Activated naive CD8-positive, alpha-beta T cell treated with anti-CD3 and anti-CD28 coated beads, Interleukin-2, amount 10 ng/mL, durations not matched to agents 7 days and 5 days (primary cell): ENCODE results near the gene NKAIN2. TPM values are rescaled to one million over a fixed set of nuclear protein-coding genes. Genes with fewer than 3 reads are reported as not detected.
"Not testable (repeated sequence)": the region's sequence is repeated elsewhere in the genome, so short reads cannot be mapped to it uniquely, and the experiment has no call there.

Experiments used
- ATAC-seq: fragments of 150-1000 bp; cut with Tn5 transposase; one replicate; pipeline ENCODE4 v1.10.0; 2021; ENCODE audit warnings: low read depth, moderate library complexity
- POLR2A ChIA-PET: fragments of 350-600 bp; sonication (Branson Sonifier 250); formaldehyde crosslinking; loops from one replicate; lab custom pipeline; 2021; ENCODE audit warnings: antibody characterized with exemption; lab: Charles Lee
- DNase-seq: peaks from one replicate; pipeline ENCODE4 v3.0.0; 2021
- H3K27ac Mint-ChIP-seq: one replicate; pipeline ENCODE4 v1.8.0; 2022; ENCODE audit warnings: mild to moderate bottlenecking, mixed read lengths
- H3K27me3 Mint-ChIP-seq: one replicate; pipeline ENCODE4 v1.8.0; 2022; ENCODE audit warnings: mild to moderate bottlenecking, moderate library complexity, mixed read lengths
- H3K36me3 Mint-ChIP-seq: one replicate; pipeline ENCODE4 v1.8.0; 2021; ENCODE audit warnings: mild to moderate bottlenecking, mixed read lengths
- H3K4me1 Mint-ChIP-seq: one replicate; pipeline ENCODE4 v1.8.0; 2021; ENCODE audit warnings: mixed read lengths
- H3K4me3 Mint-ChIP-seq: one replicate; pipeline ENCODE4 v1.8.0; 2022; ENCODE audit warnings: mild to moderate bottlenecking, moderate library complexity, mixed read lengths
- H3K9me3 Mint-ChIP-seq: one replicate; pipeline ENCODE4 v1.8.0; 2021; ENCODE audit warnings: mixed read lengths
- total RNA-seq, 2 experiments: library from RNA; stranded (reverse); gene quantifications; one replicate each; pipeline ENCODE4 v1.2.3, GENCODE V29; 2021

NKAIN2 gene
- total RNA-seq, 2 experiments from 2014 or later = not detected

DNA sequence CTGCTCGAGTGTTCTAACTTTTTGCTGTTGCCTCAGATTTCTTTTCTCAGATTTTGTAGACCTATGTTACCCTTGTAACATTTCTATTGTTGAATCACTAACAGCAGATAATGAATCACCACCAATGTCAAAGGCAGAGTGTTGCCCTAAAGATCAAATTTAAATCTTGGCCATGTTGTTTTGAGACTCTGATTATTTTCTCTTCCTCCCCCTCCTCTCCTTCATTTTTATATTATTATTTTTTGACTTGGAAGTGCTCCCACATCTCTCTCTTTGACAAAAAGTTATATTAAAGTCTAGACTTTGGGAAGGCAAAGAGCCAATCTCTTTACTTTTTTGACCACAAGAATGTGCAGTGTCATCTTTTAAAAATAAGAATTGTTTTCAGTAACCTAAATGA, 422.7 kb downstream of the NKAIN2 start:
- no peaks in the 10 kb centered on the region for H3K36me3 Mint-ChIP-seq
- H3K27me3 Mint-ChIP-seq = no peaks in the 10 kb centered on the region
- peaks cover 9% of the 10 kb centered on the region for H3K9me3 Mint-ChIP-seq
- POLR2A ChIA-PET = no interaction called here
- no peak overlapping the region for H3K27ac Mint-ChIP-seq
- no peak overlapping the region for H3K4me3 Mint-ChIP-seq
- ATAC-seq = no peak
- no peaks in the 10 kb centered on the region for H3K4me1 Mint-ChIP-seq
- no peak for DNase-seq

DNA sequence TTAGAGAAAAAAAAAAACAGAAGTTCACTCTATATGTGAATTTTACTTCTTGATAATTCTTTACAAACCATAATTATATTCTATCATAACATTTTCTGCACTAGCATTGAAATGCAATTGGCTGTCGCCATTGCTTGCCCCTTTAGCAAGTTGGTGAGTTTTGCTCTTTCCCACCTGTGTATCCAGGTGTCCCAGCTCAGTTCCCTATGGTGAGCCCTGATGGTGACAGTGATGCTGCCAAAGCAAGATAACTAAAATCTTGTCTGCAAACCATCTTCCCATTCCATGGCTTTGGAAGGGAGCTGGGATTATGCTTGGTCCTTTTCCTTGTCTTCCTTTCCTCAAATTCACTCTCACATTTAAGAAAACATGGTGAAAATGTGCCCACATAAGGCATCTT, 429.6 kb downstream of the NKAIN2 start:
- DNase-seq (no peak), ATAC-seq (no peak)
- no peak overlapping the region for H3K27ac Mint-ChIP-seq
- no peaks in the 10 kb centered on the region for H3K36me3 Mint-ChIP-seq
- H3K27me3 Mint-ChIP-seq = no peaks in the 10 kb centered on the region
- H3K4me1 Mint-ChIP-seq = no peaks in the 10 kb centered on the region
- POLR2A ChIA-PET = no interaction called here
- H3K4me3 Mint-ChIP-seq = no peak overlapping the region
- H3K9me3 Mint-ChIP-seq = peaks cover 7% of the 10 kb centered on the region

DNA sequence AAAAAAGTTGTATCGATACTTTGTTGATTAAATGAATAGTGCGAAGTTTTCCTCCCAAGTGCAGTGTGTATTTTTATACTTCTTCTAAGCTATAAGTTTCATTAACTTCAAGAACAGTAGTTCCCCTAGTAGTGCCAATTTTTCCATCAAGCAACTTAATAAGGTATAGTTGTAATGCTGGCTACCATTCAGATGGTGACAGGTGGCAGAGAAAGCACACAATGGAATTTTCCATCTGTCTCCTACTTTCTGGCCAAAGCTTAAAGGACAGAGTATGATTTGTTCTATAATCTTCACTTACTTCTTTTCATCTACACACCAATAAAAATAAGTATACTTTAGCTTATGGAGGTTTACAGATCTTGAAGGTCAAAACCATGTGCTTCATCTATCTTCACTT, 431.1 kb downstream of the NKAIN2 start:
- no peaks in the 10 kb centered on the region for H3K4me1 Mint-ChIP-seq
- H3K27ac Mint-ChIP-seq = no peak overlapping the region
- POLR2A ChIA-PET = no interaction called here
- ATAC-seq (no peak), DNase-seq (no peak)
- H3K27me3 Mint-ChIP-seq = no peaks in the 10 kb centered on the region
- no peaks in the 10 kb centered on the region for H3K36me3 Mint-ChIP-seq
- no peak overlapping the region for H3K4me3 Mint-ChIP-seq
- H3K9me3 Mint-ChIP-seq = peaks cover 3% of the 10 kb centered on the region

DNA sequence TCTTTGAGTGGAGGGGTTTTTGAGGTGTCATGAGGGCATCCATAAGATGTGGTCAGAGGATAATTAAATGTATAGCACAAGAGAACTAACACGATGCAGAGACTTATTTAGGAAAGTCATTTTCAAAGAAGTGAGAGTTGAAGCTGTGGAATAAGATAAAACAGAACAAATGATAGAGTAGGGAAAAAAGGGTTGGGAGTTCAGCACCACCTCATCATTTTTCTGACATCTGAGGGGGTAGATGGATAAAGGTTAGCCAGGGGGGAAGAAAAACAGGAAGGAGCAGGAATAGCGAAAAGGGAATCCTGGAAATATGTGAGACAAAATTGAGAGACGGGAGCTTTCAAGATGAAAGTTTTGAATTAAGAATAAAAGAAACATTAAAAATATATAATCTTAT, 434.2 kb downstream of the NKAIN2 start:
- peaks cover 9% of the 10 kb centered on the region for H3K9me3 Mint-ChIP-seq

DNA sequence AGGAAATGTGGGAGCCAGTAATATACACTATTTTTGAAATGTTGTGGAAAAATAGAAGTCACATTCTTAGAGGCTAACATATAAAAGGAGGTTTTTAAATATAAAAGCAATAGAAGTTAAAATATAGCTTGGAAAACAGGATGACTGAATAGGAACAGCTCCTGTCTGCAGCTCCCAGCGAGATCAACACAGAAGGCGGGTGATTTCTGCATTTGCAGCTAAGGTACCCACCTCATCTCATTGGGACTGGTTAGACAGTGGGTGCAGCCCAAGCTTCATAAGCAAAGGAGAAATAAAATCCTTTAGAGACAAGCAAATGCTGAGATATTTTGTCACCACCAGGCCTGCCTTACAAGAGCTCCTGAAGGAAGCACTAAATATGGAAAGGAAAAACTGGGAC, 434.7 kb downstream of the NKAIN2 start:
- ATAC-seq, H3K4me3 Mint-ChIP-seq, H3K27ac Mint-ChIP-seq, H3K4me1 Mint-ChIP-seq, DNase-seq, POLR2A ChIA-PET, H3K27me3 Mint-ChIP-seq, H3K36me3 Mint-ChIP-seq, H3K9me3 Mint-ChIP-seq: not testable (repeated sequence)

More for the DNA sequence above, 434.2 kb downstream of the NKAIN2 start:
- Mint-ChIP-seq H3K27me3 (no peaks in the 10 kb centered on the region), H3K4me1 (no peaks in the 10 kb centered on the region), H3K27ac (no peak overlapping the region), H3K36me3 (no peaks in the 10 kb centered on the region), H3K4me3 (no peak overlapping the region)
- DNase-seq (no peak), ATAC-seq (no peak)
- POLR2A ChIA-PET = no interaction called here

DNA sequence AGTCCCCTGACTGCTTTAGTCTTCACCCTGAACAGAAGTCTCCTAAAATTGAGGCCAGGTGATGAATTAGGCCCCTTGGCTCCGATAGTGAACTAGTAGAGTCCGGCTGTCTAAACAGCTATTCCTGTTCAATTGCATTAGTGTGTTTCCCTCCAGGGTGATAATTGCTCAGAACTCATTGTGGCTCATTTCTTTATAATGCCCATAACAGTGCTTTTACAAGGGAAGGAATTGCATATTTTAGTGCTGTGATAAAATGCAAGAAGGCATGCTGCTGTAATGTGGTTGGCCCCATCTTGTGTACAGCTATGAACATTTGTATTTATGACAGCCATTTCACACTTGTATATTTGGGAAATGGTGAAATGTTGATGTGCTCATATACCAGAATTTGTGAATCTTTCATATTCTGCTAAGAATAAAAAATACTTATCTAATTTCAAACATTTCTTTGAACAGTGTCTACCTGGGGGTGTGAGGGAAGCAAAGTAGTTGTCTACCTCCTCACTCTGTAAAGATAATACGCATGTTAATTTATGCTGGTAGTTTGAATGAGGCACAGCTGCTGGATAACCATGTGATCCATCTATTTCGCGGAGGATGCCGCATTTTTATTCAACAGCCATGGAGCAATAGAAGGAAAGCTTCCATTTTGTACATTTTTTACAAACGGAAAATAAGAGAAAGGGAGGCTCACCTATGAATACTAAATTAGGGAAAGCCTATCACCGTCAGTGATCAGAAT, 451.4 kb downstream of the NKAIN2 start:
- Mint-ChIP-seq H3K4me3 (no peak overlapping the region), H3K9me3 (no peaks in the 10 kb centered on the region), H3K27ac (no peak overlapping the region), H3K27me3 (no peaks in the 10 kb centered on the region), H3K36me3 (no peaks in the 10 kb centered on the region), H3K4me1 (no peaks in the 10 kb centered on the region)
- DNase-seq (no peak), ATAC-seq (no peak)
- POLR2A ChIA-PET = no interaction called here

DNA sequence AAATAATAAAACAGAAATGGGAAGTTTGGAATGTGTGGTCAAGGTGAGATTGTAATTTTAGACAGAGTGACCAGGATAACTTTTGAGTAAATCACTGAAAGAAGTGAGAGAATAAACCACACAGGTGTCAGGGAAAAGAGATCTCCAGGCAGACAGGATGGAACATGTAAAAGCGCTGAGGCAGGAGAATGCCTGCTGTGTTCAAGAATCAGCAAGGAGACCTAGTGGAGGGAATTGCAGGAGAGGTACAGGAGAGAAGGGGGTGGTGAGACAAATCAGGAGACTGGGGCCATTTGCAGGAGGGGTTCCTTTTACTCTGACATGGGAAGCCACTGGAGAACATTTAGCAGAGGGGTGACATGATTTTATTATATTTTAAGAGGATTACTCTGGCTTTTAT, 456.7 kb downstream of the NKAIN2 start:
- DNase-seq = no peak
- POLR2A ChIA-PET = no interaction called here
- H3K27ac Mint-ChIP-seq = no peak overlapping the region
- H3K9me3 Mint-ChIP-seq = no peaks in the 10 kb centered on the region
- no peak for ATAC-seq
- H3K36me3 Mint-ChIP-seq = no peaks in the 10 kb centered on the region
- no peaks in the 10 kb centered on the region for H3K27me3 Mint-ChIP-seq
- H3K4me3 Mint-ChIP-seq = no peak overlapping the region
- H3K4me1 Mint-ChIP-seq = no peaks in the 10 kb centered on the region

DNA sequence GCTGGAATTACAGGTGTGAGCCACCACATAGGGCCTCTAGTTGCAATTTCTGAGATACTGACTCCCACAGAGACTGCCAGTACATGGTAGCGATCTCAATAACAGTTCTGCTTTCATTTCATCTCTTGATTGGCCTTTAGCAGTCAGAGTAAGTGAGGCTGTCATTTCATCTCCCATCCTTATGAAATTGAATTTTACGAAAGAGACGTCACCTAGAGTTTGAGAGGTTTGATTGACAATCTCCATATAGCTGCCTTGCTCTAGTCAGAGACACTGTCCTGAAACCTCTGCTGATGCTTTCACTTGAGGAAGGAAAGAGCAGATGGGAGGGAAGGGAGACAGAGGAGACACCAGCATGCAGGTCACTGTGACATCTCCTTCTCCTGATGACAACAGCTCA, 466.1 kb downstream of the NKAIN2 start:
- no peak for DNase-seq
- ATAC-seq = no peak
- Mint-ChIP-seq H3K4me3 (no peak overlapping the region), H3K36me3 (no peaks in the 10 kb centered on the region), H3K4me1 (no peaks in the 10 kb centered on the region), H3K27ac (no peak overlapping the region), H3K27me3 (no peaks in the 10 kb centered on the region), H3K9me3 (peaks cover 4% of the 10 kb centered on the region)
- POLR2A ChIA-PET = no interaction called here

DNA sequence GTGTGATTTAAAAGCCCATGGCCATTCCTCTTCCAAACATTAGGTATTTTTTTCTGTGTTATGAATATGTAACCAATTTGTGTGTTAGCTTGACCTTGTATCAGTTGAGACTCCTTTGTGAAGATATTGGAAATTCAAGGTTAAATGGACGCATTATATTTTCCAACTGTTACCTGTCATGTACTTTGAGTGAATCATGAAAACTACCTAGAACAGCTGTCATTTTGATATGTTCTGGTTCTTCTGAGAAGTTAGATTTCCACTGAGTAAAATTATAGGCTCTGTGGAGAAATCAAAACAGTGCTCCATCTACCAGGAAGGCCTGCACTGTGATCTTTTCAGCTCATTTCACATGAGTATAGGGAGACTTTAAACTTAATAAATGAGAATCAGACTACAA, 470.0 kb downstream of the NKAIN2 start:
- POLR2A ChIA-PET = no interaction called here
- Mint-ChIP-seq H3K9me3 (peaks cover 4% of the 10 kb centered on the region), H3K27ac (no peak overlapping the region), H3K4me1 (no peaks in the 10 kb centered on the region), H3K27me3 (no peaks in the 10 kb centered on the region), H3K36me3 (no peaks in the 10 kb centered on the region), H3K4me3 (no peak overlapping the region)
- ATAC-seq = no peak
- DNase-seq = no peak

DNA sequence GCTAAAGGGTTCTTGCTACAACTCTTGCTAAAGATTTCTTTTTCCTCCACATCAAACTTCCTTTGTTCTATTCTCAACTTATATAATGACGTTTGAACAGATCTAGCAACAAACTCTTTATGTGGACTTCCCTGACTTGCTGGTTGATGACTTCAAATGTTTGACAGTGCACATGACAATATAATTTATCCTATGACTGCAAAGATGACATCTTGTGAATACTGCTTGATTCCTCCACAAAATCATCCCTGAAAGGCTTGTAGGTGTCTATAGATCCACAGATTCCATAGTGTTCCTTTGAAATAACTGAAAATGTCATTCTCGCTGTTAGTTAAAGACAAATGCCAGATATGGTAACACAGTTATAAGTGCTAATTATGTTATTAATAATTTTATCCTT, 478.9 kb downstream of the NKAIN2 start:
- Mint-ChIP-seq H3K4me1 (no peaks in the 10 kb centered on the region), H3K9me3 (peaks cover 1% of the 10 kb centered on the region), H3K27ac (no peak overlapping the region), H3K4me3 (no peak overlapping the region), H3K36me3 (no peaks in the 10 kb centered on the region), H3K27me3 (no peaks in the 10 kb centered on the region)
- ATAC-seq = no peak
- no peak for DNase-seq
- POLR2A ChIA-PET = no interaction called here

DNA sequence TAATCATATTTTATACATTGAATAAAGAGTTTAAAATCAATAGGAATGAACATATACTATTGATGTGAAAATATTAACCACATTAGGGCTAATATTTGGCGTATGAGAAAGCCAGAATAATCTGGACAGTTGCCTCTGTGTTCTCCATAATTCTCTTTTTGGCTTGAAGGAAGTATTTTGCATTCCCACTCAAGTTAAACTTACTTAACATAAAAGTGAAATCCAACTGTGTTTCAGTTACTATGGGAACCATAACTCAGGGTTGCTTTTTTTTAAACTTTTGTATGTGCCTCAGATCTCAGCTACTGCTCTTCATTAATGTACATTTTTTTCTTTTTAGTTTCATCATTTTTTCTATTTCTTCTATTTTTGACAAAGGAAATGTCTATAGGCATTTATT, 479.8 kb downstream of the NKAIN2 start:
- Mint-ChIP-seq H3K27me3 (no peaks in the 10 kb centered on the region), H3K4me3 (no peak overlapping the region), H3K9me3 (peaks cover 1% of the 10 kb centered on the region), H3K27ac (no peak overlapping the region), H3K4me1 (no peaks in the 10 kb centered on the region), H3K36me3 (no peaks in the 10 kb centered on the region)
- ATAC-seq (no peak), DNase-seq (no peak)
- POLR2A ChIA-PET = no interaction called here

DNA sequence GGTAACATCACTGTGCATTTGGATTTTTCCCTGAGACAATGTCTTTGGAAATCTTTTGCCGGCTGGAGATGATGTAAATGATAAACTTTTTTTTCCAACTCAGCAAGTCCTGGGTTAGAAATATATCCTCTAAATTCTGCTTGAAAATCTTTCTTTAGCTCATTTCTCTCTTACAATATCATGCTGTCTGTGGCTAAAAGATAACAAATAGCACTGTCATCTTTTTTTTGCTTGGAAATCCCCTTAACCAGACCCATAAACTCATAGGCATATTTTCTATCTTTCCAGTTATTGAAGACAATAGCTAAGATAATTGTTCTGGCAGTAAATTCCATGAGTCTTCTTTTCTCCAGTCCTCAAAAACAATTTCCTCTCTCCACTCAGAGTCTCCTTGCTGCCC, 481.5 kb downstream of the NKAIN2 start:
- no peaks in the 10 kb centered on the region for H3K36me3 Mint-ChIP-seq
- POLR2A ChIA-PET = no interaction called here
- H3K27ac Mint-ChIP-seq = no peak overlapping the region
- no peaks in the 10 kb centered on the region for H3K4me1 Mint-ChIP-seq
- DNase-seq (no peak), ATAC-seq (no peak)
- H3K9me3 Mint-ChIP-seq = peaks cover 1% of the 10 kb centered on the region
- H3K4me3 Mint-ChIP-seq = no peak overlapping the region
- no peaks in the 10 kb centered on the region for H3K27me3 Mint-ChIP-seq

DNA sequence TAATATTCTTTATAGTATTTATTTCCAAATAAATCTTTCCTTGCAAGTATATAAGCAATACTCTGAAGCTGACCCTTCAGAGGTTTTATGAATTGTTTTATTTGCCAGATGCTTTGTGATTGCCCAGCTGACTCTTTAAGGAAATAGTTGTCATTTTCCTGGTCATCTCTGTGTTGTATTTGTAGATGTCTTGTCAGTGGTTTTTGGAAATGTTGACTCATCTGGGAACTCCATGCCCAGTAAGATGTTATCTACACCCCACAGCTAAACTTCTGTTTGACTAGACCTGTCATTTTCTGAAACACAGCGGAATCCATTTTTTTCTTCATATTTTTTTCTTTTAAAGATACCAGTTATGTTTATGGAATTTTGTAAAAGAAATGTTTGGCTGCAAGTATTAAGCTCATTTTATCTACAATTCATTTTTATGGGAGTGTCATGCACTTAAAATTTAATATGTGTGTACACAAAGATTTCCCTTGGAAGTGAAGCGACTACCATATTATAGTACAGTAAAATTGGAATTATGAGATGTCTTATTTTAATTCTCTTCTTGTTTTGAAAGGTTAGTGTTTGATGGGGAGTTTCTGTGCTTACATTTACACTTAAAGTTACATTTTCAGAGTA, 491.0 kb downstream of the NKAIN2 start:
- Mint-ChIP-seq H3K27ac (no peak overlapping the region), H3K27me3 (no peaks in the 10 kb centered on the region), H3K4me1 (no peaks in the 10 kb centered on the region), H3K36me3 (no peaks in the 10 kb centered on the region), H3K9me3 (peaks cover 1% of the 10 kb centered on the region), H3K4me3 (no peak overlapping the region)
- ATAC-seq = no peak
- no peak for DNase-seq
- POLR2A ChIA-PET = no interaction called here

DNA sequence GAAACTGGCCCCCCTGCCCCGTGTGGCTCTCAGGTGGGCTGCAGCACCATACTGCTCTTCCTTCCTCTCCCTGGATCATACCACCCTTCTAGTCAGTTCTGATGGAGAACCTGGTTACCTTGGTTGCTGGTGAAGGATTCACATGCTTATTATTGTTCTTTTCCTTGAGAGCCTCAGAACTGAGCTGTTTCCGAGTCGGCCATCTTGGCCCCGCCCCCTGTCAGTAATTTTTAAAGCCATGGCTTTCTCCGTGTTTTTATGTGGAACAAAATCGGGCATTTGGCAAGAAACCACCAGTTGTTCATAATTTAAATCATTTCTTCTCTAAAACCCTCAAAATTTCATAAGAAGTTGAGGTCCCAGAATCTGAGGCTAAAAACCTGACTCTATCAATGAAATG, 493.8 kb downstream of the NKAIN2 start:
- Mint-ChIP-seq H3K27ac (no peak overlapping the region), H3K4me3 (no peak overlapping the region), H3K4me1 (no peaks in the 10 kb centered on the region), H3K27me3 (no peaks in the 10 kb centered on the region), H3K36me3 (no peaks in the 10 kb centered on the region), H3K9me3 (peaks cover 1% of the 10 kb centered on the region)
- DNase-seq (no peak), ATAC-seq (no peak)
- POLR2A ChIA-PET = no interaction called here
